Endothelial cell of hepatic sinusoid (primary cell): ENCODE measurements around the gene PCYT2.

ENCODE experiments used
- in situ Hi-C: cut with HindIII; loops from 2 replicates; pipeline ENCODE4 v1.10.0; 2017; ENCODE audit warnings: low sequenced_read_pairs

The PCYT2 gene

GRCh38 chr17:81944858-81945257 is 33.7 kb upstream of the PCYT2 start:
- in situ Hi-C loops = no loop called here

GRCh38 chr17:81942167-81942553 is 31.0 kb upstream of the PCYT2 start:
- in situ Hi-C loops = no loop called here

GRCh38 chr17:81941484-81942166 is 30.4 kb upstream of the PCYT2 start:
- in situ Hi-C loops = no loop called here

- in situ Hi-C loops = no loop called here
Observed at GRCh38 chr17:81940538-81941483, 29.6 kb upstream of the PCYT2 start.

DNA sequence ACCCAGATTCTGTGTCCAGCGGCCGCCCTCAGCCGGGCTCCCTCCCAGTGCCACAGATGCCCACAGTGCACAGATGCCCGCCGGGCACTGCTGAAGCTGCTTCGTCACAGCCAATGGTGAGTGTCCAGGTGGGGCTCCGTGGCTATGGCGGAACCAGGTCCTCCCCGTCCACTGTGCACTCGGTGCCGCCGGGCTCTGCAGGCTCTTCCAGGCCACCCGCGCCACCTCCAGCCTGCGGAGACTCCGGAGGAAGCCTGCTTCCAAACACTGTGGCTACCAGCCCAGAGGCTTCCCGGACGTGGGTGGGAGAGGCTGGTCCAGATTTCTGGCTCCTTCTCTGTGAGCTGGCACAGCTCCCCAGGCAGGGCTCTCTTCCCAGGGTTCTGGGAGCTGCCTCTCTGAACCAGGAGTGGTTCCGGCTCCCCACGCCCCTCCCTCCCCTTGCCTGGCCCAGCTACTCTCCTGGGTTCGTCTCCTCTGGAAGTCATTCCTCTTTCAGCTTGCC is 28.7 kb upstream of the PCYT2 start:
- in situ Hi-C loops = no loop called here

DNA sequence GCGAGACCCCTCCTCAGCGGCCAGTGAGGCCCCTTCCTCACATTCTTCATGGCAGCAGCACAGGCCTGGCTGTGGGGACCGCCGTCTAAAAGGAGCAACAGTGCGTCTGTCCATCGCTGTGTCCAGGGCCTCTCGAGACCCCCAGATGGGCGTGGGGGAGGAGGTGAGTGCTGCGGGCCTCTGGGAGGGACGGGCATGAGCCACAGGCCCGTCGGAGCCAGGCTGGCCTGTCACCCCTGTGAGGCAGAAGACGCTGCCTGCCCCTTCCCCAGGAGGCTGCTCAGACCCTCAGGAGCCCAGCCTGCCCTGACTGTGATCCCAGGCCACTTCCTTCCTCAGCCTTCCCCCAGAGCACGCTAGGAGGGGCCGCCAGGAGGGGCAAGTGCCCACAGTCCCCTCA is 28.0 kb upstream of the PCYT2 start:
- in situ Hi-C loops = no loop called here

- in situ Hi-C loops = no loop called here
Observed at GRCh38 chr17:81935709-81936084, 24.5 kb upstream of the PCYT2 start.

DNA sequence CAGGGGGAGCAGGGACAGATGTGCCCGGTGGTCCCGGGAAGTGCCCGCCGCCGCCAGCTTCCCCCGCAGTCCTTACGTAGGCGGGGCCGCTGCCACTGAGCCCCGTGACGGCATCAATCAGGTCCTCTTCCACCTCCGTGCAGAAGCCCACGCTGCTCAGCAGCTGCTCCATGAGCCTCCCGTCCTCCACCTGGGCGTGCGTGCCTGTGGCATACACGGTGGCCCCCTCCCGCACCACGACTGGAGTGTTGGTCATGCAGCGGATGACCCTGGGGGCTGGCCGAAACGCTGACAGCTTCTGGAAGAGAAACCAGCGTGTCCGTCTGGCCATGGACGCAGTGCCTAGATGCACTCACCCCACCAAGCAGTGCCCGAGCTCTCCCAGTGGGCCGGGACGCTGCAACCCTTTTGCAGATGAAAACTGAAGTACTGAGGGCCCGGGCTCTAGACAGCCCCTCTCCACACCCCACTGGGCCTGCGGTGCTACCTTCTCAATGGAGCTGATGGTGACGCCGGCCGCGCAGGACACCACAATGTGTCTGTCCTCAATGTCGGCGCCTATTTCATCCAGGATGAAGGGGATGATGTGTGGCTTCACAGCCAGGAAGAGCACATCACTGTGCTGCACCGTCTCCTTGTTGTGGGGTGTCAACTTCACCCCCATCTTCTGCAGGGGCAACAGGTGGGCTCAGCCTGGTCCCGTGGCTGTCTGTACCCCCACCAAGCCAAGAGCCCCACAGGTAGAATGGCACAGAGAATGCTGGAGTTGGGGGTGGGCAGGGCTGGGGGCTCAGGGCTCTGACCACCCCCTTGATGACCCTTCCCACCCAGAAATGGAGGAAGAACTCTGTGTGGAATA is 23.9 kb upstream of the PCYT2 start:
- in situ Hi-C loops = no loop called here

DNA sequence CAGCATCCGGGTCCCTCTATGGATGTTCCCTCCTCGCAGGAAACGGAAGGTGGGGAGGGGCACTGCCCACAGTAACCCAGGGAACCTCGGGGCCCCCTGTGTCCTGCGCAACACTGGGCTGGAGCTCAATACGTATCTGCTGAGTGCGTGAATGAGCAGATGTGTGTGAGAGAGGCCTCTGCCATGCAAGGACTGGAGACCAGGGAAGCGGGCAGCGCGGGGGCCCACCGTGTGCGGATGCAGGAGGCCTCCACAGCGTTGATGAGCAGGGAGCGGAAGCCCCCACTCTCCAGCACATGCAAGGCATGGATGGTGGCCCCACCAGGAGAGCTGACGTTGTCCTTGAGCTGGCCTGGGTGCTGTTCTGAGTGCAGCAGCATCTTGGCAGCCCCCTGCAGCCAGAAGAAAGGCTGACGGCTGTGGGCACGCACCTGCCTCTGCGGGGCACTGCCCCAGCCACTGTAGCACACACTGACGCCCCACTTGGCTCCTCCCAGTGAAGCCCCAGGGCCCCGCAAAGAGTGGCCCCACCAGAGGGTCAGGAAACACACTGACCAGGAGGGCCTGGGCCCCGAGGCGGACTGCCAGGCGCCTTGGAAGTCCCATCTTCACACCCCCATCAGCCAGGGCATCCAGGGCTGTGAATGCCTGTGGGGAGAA is 23.0 kb upstream of the PCYT2 start:
- in situ Hi-C loops = no loop called here

DNA sequence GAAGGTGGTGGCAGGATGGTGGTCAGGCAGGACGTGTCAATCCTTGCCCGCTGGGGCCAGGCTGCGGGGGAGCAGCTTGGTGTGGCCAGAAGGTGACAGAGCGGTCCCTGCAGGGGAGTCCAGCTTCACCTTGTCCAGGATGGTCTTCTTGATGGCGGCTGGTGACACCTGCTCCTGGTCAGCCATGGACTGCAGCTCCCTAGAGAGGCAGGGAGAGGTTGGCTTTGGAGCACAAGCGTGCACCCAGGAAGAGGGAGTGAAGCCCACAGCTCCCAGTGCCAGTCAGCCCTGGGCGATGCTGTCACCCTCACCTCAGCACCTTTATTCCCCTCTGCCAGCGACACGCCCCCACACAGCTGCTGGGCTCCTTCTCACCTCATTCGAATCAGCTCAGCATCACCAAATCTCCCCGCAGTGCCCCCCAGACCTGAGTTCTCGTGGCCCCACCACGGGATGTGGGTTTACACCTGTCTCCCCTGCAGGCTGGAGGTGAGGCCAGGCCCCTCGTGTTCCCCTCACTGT is 22.0 kb upstream of the PCYT2 start:
- in situ Hi-C loops = no loop called here

GRCh38 chr17:81932333-81932983 is 21.3 kb upstream of the PCYT2 start:
- in situ Hi-C loops = no loop called here

DNA sequence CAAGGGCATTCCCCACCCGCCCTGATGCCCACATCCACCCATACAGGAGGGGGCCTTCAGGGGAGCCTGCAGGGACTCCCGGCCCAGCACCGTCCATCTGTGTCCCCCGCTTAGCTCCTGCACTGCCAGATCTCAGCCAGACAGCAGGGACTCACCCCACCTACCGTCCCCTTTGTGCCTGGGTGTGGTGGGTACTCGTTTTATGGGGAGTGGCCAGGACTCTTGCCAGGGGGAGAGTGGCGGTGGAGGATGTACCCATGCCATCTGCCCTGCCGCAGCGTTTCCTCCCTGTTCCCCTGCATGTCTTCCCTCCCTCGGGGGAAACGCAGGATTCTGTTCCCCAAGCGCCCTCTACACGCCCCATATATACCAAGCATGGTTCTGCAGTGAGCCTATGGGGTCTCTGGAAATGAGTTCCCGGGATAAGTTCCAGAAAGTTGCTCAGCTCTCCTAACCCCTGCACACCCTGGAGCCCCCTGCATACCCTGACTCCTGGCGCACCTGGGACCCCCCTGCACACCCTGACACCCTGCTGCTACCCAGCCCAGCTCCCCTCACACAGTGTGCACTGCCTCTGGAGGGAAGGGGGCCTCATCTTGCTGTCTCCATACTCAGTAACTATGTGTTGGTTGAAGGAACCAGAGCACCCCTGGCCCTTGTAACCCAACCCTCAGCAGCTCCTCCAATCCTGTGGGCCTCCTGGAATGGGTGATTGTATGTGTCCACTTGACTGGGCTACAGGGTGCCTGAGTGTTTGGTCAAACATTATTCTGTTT is 20.5 kb upstream of the PCYT2 start:
- in situ Hi-C loops = no loop called here

DNA sequence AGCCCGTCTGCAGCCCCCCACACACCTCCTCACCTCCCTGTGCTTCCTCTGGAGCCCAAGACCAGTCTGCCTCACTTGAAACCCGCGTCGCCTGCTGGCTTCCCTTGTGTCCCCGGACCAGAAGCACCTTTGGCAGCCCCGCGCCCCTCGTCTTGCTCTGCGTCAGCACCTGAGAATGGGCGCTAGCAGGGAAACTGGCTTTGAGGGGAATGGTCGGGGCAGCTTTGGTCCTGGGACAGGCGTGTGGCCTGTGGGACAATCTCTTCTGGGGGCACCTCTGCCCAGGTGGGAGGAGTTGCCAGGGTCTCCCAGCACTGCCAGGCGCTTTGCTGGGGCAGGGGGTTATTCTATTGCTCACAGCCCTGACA is 20.0 kb upstream of the PCYT2 start:
- in situ Hi-C loops = no loop called here

- in situ Hi-C loops = no loop called here
Observed at GRCh38 chr17:81930142-81931125, 19.2 kb upstream of the PCYT2 start.

DNA sequence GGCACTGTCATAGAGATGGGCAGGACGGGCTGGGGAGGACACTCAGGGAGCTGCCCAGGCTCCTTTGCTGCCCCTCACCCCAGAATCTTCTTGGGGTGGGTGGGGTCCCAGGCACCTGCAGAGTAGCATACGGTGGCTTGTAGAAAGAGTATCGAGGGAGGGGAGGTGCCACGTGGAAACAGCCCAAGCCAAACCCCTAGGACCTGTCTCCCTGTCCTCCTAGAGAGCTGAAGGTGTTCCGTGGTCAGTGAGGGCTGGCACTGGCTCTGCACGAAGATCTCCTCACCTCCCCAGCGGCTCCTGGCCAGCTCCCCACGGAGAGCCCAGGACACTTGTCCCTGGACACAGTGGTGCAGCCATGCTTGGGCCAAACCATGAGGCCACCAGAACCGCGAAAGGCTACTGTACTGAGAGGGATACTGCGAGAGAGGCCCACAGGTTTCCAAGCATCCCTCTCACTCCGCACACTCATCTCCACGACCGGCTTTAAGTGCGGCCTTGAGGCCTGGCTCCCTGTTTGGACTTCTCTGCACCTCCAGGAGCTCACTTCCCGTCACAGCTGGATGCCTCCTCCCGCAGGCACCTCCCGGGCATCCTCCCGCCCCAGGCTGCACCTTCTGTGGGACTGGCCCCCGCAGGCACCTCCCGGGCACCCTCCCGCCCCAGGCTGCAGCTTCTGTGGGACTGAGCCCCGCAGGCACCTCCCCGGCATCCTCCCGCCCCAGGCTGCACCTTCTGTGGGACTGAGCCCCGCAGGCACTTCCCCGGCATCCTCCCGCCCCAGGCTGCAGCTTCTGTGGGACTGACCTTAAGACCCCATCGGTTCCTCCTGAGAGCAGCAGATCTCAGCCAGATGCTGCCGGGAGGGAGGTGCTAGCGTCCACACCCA is 18.3 kb upstream of the PCYT2 start:
- in situ Hi-C loops = no loop called here

GRCh38 chr17:81928544-81929252 is 17.5 kb upstream of the PCYT2 start:
- in situ Hi-C loops = no loop called here
